HL-60 (cell line): ENCODE measurements around the gene GLIPR2.
"Not testable (repeated sequence)": the region's sequence is repeated elsewhere in the genome, so short reads cannot be mapped to it uniquely, and the experiment has no call there.

Experiments
- DNase-seq, 2 experiments: peaks; one replicate each; pipeline ENCODE4 v3.0.0-alpha.2; 2010 to 2020; ENCODE audit warnings: low read depth in 1 of 2, low spot score in 1 of 2
- H3K27ac ChIP-seq: fragments of 250-450 bp; sonication (Bioruptor Pico); replicated peaks from 2 replicates; pipeline ENCODE4 v1.5.1; 2020; ENCODE audit warnings: mild to moderate bottlenecking, moderate library complexity
- H3K27me3 ChIP-seq: fragments of 250-450 bp; sonication (Bioruptor Pico); 2 replicates; pipeline ENCODE4 v1.5.1; 2021; ENCODE audit warnings: mild to moderate bottlenecking, moderate library complexity; ENCODE audit not compliant: insufficient read depth, poor library complexity, severe bottlenecking
- H3K4me3 ChIP-seq: replicated peaks from 2 replicates; pipeline ENCODE4 v1.5.1; 2011; ENCODE audit warnings: mild to moderate bottlenecking, control low read depth, low read length; ENCODE audit not compliant: insufficient read depth
- CTCF ChIP-seq: IDR thresholded peaks from one replicate; pipeline ENCODE4 v1.5.1; 2011; ENCODE audit warnings: low read length, control low read depth, inconsistent platforms; ENCODE audit not compliant: insufficient read depth
- GABPA ChIP-seq: IDR thresholded peaks from 2 replicates; pipeline ENCODE4 v1.6.1; 2012; ENCODE audit warnings: low read depth
- POLR2AphosphoS5 ChIP-seq: IDR thresholded peaks from 2 replicates; pipeline ENCODE4 v1.6.1; 2012; ENCODE audit warnings: low read depth
- REST ChIP-seq: IDR thresholded peaks from 2 replicates; pipeline ENCODE4 v1.6.1; 2012; ENCODE audit warnings: low read depth; ENCODE audit not compliant: insufficient replicate concordance
- SPI1 ChIP-seq: IDR thresholded peaks from 2 replicates; pipeline ENCODE4 v1.6.1; 2012; ENCODE audit warnings: low read depth, mild to moderate bottlenecking, borderline replicate concordance

The GLIPR2 gene

GRCh38 chr9:36174271-36174670 lies 37.7 kb downstream of the GLIPR2 start:
- no peaks in the 10 kb centered on the region for H3K27me3 ChIP-seq
- TF ChIP-seq REST, result no peak
- TF ChIP-seq SPI1, result no peak
- no peak for DNase-seq
- H3K27ac ChIP-seq, result no peak overlapping the region
- H3K4me3 ChIP-seq, result no peak overlapping the region

GRCh38 chr9:36174731-36175130 lies 38.2 kb downstream of the GLIPR2 start:
- H3K27me3 ChIP-seq, result no peaks in the 10 kb centered on the region
- DNase-seq, result no peak
- no peak for TF ChIP-seq CTCF
- TF ChIP-seq REST, result no peak
- TF ChIP-seq SPI1, result no peak
- no peak for TF ChIP-seq POLR2AphosphoS5
- no peak overlapping the region for H3K4me3 ChIP-seq
- no peak overlapping the region for H3K27ac ChIP-seq

- H3K27ac ChIP-seq, DNase-seq, H3K4me3 ChIP-seq, H3K27me3 ChIP-seq: not testable (repeated sequence)
These were observed 38.7 kb downstream of the GLIPR2 start for GRCh38 chr9:36175209-36175608.

GRCh38 chr9:36176496-36176895 lies 40.0 kb downstream of the GLIPR2 start:
- not testable (repeated sequence) for H3K27me3 ChIP-seq, DNase-seq, H3K4me3 ChIP-seq, H3K27ac ChIP-seq

- no peak for DNase-seq
- Histone ChIP-seq H3K4me3 (no peak overlapping the region), H3K27ac (no peak overlapping the region), H3K27me3 (no peaks in the 10 kb centered on the region)
- TF ChIP-seq GABPA (no peak), REST (no peak), POLR2AphosphoS5 (no peak), CTCF (no peak), SPI1 (no peak)
These were observed 41.0 kb downstream of the GLIPR2 start for GRCh38 chr9:36177571-36177970.

GRCh38 chr9:36180243-36180642 lies 43.7 kb downstream of the GLIPR2 start:
- not testable (repeated sequence) for DNase-seq, H3K4me3 ChIP-seq, H3K27ac ChIP-seq, H3K27me3 ChIP-seq
